Motor neuron (in vitro differentiated cells): ENCODE measurements around the gene LVRN. TPM values are rescaled to one million over a fixed set of nuclear protein-coding genes. Genes with fewer than 3 reads are reported as not detected.

Source experiments
- ATAC-seq, 8 experiments: fragments of 200-7000 bp; cut with Tn5 transposase; replicated peaks in 6 of 8; 2 replicates each; pipeline ENCODE4 v1.8.0; 2021; ENCODE audit warnings: mild to moderate bottlenecking in 8 of 8, moderate library complexity in 8 of 8
- H3K27ac ChIP-seq, 2 donors: fragments of 250-450 bp; sonication (Bioruptor Pico); 2 replicates each; pipeline ENCODE4 v1.9.0; 2021; ENCODE audit warnings: antibody characterized with exemption in 2 of 2, mild to moderate bottlenecking in 2 of 2, moderate library complexity in 1 of 2
- H3K4me1 ChIP-seq, 2 donors: fragments of 250-450 bp; sonication (Bioruptor Pico); replicated peaks in 1 of 2; 2 replicates each; pipeline ENCODE4 v1.6.1; 2021; ENCODE audit warnings: antibody characterized with exemption in 2 of 2, mild to moderate bottlenecking in 2 of 2, moderate library complexity in 1 of 2
- H3K4me3 ChIP-seq, 5 donors: fragments of 250-450 bp; sonication (Bioruptor Pico); 2 replicates each; pipeline ENCODE4 v1.9.0; 2021; ENCODE audit warnings: antibody characterized with exemption in 5 of 5, mild to moderate bottlenecking in 5 of 5, moderate library complexity in 4 of 5
- WGBS, 10 experiments: fragments of 450-650 bp; shearing (Covaris generic); methylation state at CpG; one replicate each; pipeline ENCODE4 v1.0.0; 2022; 5-methylcytosine and 5-hydroxymethylcytosine counted together
- in situ Hi-C, 9 experiments: fragments of 400-800 bp; cut with MboI; loops; one replicate each; pipeline ENCODE4 v1.15.0; 2021; ENCODE audit warnings: low sequenced_read_pairs in 9 of 9, low pct_unique_long_range_greater_than_20kb in 2 of 9; ENCODE audit not compliant: unreplicated experiment in 9 of 9
- total RNA-seq, 8 experiments: library from RNA; unstranded; fragments of 300-600 nt; gene quantifications; 2 replicates each; pipeline versions ENCODE4 v1.2.3 to v1.2.4, GENCODE V29; 2022

LVRN gene
- total RNA-seq, 8 experiments from 2014 or later, result 0.25 to 1.9 (median 0.73) TPM; not detected in 1

- no peaks in the 10 kb centered on the region for H3K4me1 ChIP-seq
- WGBS, 10 experiments, result 0 to 100% (median 82%) methylated on average over 1 to 2 of the region's 2 CpGs; no CpG with 5 or more reads in 2 of the 10 experiments
- H3K27ac ChIP-seq, result no peak overlapping the region
- no peak overlapping the region for H3K4me3 ChIP-seq
- ATAC-seq, result no peak
- in situ Hi-C loops, result no loop called here
Measured at GRCh38 chr5:116046823-116047222, 84.5 kb downstream of the LVRN start.

DNA sequence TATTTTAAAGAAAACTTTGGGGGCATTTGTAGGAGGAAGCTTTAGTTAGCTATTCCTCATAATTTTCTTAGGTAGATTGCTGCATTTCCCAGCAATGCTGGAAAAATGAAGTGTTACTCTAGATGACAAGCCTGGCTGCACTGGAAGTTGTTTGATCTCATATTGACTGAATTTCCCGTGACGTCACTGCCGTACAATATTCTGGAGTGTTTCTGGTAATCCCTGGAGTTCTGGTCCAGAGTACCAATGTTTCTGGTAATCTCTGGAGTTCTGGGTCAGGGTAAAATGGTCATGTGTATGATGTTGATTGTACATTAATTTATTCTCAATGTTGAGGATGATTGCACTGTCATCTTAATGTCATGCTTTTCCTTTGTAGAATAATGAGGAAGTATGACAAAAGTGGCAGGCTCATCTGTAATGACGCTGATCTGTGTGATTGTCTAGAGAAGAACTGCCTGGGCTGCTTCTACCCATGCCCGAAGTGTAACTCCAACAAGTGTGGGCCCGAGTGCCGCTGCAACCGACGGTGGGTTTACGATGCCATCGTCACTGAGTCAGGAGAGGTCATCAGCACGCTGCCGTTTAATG lies 96.2 kb downstream of the LVRN start:
- H3K4me3 ChIP-seq, result no peak overlapping the region
- no peaks in the 10 kb centered on the region for H3K4me1 ChIP-seq
- WGBS, 10 experiments, result 47 to 100% (median 79%) methylated on average over 2 to 13 of the region's 13 CpGs
- ATAC-seq, result no peak
- H3K27ac ChIP-seq, result no peak overlapping the region
- in situ Hi-C loops, result loop anchor here in 6 of 9 experiments (25.0 kb wide), 3 partner anchors 171 to 746 kb away; no protein-coding TSS in a partner anchor

- H3K4me1 ChIP-seq, result no peaks in the 10 kb centered on the region
- H3K4me3 ChIP-seq, result no peak overlapping the region
- ATAC-seq, result no peak
- in situ Hi-C loops, result loop anchor here in 6 of 9 experiments (25.0 kb wide), 3 partner anchors 175 to 750 kb away; no protein-coding TSS in a partner anchor
- 52 to 100% (median 100%) methylated on average over 1 to 2 of the region's 2 CpGs; no CpG with 5 or more reads in 2 of the 10 experiments for WGBS, 10 experiments
- no peak overlapping the region for H3K27ac ChIP-seq
Measured at GRCh38 chr5:116062352-116062751, 100.1 kb downstream of the LVRN start.

GRCh38 chr5:116063950-116064349 lies 101.7 kb downstream of the LVRN start:
- Histone ChIP-seq H3K4me3 (no peak overlapping the region), H3K27ac (no peak overlapping the region), H3K4me1 (no peaks in the 10 kb centered on the region)
- in situ Hi-C loops, result loop anchor here in 6 of 9 experiments (25.0 kb wide), 3 partner anchors 177 to 752 kb away; no protein-coding TSS in a partner anchor
- no peak for ATAC-seq
- WGBS, 10 experiments, result 22 to 100% (median 80%) methylated on average over 1 to 3 of the region's 3 CpGs; no CpG with 5 or more reads in 3 of the 10 experiments

DNA sequence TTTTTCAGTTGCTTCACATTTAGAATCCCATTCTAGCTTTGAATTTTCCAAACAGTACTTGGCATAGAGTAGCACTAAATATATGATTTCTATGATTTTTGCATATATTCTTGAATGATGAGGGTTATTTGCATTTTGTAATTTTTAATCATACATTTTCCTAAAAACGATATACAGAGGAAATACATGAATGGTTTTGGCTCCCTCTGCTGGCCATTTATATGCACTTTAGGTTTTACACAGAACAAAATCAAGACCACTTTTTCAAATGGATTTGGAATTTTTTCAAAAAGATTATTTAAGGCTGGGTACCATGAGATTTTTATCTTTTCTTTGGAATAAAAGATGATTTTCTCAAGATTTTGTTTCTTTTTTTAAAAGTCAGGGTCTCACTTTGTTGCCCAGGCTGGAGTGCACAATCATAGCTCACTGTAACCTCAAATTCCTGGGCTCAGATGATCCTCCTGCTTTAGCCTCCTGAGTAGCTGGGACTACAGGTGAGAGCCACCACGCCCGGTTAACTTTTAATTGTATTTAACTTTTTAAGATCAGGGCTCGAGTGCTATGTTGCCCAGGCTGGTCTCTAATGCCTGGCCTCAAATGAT lies 105.9 kb downstream of the LVRN start:
- no peak overlapping the region for H3K4me3 ChIP-seq
- in situ Hi-C loops, result loop anchor here in 6 of 9 experiments (25.0 kb wide), 3 partner anchors 181 to 756 kb away; no protein-coding TSS in a partner anchor
- H3K27ac ChIP-seq, result no peak overlapping the region
- H3K4me1 ChIP-seq, result no peaks in the 10 kb centered on the region
- WGBS, 10 experiments, result 0 to 40% (median 7%) methylated on average over 1 to 4 of the region's 4 CpGs
- peak in 3 of 8 experiments; percentile 41 to 74 (median 49) for ATAC-seq

DNA sequence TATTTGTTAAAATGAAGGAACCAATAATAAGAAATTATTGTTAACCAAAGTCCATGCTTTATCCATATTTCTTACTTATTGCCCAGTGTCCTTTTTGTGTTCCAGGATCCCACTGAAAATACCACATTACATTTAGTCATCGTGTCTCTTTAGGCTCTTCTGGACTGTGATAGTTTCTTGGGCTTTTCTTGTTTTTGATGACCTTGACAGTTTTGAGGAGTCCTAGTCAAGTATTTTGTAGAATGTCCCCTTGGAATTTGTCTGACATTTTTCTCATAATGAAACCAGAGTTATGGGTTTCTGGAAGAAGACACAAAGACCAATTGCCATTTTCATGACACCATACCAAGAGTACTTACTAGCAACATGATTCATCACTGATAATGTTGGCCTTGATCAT lies 108.9 kb downstream of the LVRN start:
- in situ Hi-C loops, result loop anchor here in 6 of 9 experiments (25.0 kb wide), 3 partner anchors 184 to 759 kb away; no protein-coding TSS in a partner anchor
- 60 to 100% (median 80%) methylated on average over 1 of the region's 1 CpG; no CpG with 5 or more reads in 7 of the 10 experiments for WGBS, 10 experiments
- Histone ChIP-seq H3K4me1 (no peaks in the 10 kb centered on the region), H3K27ac (no peak overlapping the region), H3K4me3 (no peak overlapping the region)
- ATAC-seq, result no peak

- H3K27ac ChIP-seq, result no peak overlapping the region
- in situ Hi-C loops, result no loop called here
- 0 to 79% (median 66%) methylated on average over 1 to 4 of the region's 6 CpGs; no CpG with 5 or more reads in 4 of the 10 experiments for WGBS, 10 experiments
- no peak overlapping the region for H3K4me3 ChIP-seq
- H3K4me1 ChIP-seq, result no peaks in the 10 kb centered on the region
- ATAC-seq, result no peak
Measured at GRCh38 chr5:116075191-116075831, 113.0 kb downstream of the LVRN start.

GRCh38 chr5:116076496-116076895 lies 114.2 kb downstream of the LVRN start:
- Histone ChIP-seq H3K27ac (no peak overlapping the region), H3K4me1 (no peaks in the 10 kb centered on the region), H3K4me3 (no peak overlapping the region)
- in situ Hi-C loops, result no loop called here
- no peak for ATAC-seq
- WGBS, 10 experiments, result 83 to 100% (median 100%) methylated on average over 1 of the region's 1 CpG; no CpG with 5 or more reads in 1 of the 10 experiments

Other genes starting within 250 kb of the LVRN start
- 100 to 1,000 TPM in 1 of 8 experiments, 10 to 100 TPM in 4, under 1 TPM in 3; 0.36 to 158 (median 36.0) TPM for gene CDO1, start 145.8 kb upstream of the LVRN start, total RNA-seq
- 10 to 100 TPM; 30.8 to 64.0 (median 43.1) TPM for gene ATG12, start 120.9 kb upstream of the LVRN start, total RNA-seq
- 10 to 100 TPM; 35.4 to 92.3 (median 59.6) TPM for gene AP3S1, start 120.5 kb upstream of the LVRN start, total RNA-seq
- gene ARL14EPL, start 70.0 kb downstream of the LVRN start, total RNA-seq, result under 1 TPM in 2 of 8 experiments, not detected in 6; 0.21 to 0.28 TPM
- gene COMMD10, start 122.5 kb downstream of the LVRN start, total RNA-seq, result 10 to 100 TPM; 14.4 to 31.4 (median 23.1) TPM